Measurements from ENCODE around the gene NEK8.

NEK8 gene

DNA sequence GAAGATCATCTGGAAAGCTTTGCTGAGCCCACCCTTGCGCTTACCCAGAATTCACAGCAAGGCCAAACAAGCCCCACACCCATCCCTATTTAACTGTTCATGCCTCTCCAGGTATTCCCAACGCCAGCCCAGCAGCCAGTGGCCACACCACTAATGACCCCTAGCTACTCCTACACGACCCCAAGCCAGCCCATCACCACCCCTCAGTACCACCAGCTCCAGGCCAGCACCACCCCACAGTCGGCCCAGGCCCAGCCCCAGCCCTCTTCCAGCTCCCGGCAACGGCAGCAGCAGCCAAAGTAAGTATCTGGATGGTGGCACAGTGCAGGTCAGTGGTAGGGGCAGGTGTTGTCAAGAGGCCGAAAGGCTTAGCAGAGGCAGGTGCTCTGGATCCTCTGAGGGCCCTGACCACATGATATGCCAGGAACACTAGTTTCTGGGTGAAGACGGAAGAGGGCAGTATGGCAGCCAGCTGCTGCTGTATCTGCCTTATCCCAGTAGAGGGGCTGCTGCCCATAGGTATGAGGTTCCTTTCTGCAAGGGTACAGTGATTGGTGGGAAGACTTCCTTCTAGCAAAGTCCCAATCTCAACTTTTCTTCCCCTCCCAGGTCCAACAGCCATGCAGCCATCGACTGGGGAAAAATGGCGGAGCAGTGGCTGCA lies 27.6 kb upstream of the NEK8 start:
- peaks cover 19 to 20% of the 10 kb centered on the region in 2 donors for H3K4me1 ChIP-seq (ENCODE audit: control insufficient read depth in 2 of 2, insufficient read depth in 2 of 2, low read length in 2 of 2)
- no peak overlapping the region for H3K4me3 ChIP-seq (ENCODE audit: low read length in 2 of 2)
- peaks cover 69 to 82% of the 10 kb centered on the region in 2 donors for H3K36me3 ChIP-seq (ENCODE audit: control insufficient read depth in 2 of 2, insufficient read depth in 2 of 2, low read length in 2 of 2)
- no peaks in the 10 kb centered on the region for H3K9me3 ChIP-seq (ENCODE audit: control insufficient read depth in 2 of 2, low read length in 2 of 2)
- H3K9ac ChIP-seq (ENCODE audit: low read depth in 1 of 2, low read length in 2 of 2) = no peak overlapping the region
- H3K27ac ChIP-seq (ENCODE audit: low read depth in 2 of 2, low read length in 2 of 2) = no peak overlapping the region
- no peaks in the 10 kb centered on the region for H3K27me3 ChIP-seq (ENCODE audit: control insufficient read depth in 2 of 2, insufficient read depth in 2 of 2, low read length in 2 of 2)

DNA sequence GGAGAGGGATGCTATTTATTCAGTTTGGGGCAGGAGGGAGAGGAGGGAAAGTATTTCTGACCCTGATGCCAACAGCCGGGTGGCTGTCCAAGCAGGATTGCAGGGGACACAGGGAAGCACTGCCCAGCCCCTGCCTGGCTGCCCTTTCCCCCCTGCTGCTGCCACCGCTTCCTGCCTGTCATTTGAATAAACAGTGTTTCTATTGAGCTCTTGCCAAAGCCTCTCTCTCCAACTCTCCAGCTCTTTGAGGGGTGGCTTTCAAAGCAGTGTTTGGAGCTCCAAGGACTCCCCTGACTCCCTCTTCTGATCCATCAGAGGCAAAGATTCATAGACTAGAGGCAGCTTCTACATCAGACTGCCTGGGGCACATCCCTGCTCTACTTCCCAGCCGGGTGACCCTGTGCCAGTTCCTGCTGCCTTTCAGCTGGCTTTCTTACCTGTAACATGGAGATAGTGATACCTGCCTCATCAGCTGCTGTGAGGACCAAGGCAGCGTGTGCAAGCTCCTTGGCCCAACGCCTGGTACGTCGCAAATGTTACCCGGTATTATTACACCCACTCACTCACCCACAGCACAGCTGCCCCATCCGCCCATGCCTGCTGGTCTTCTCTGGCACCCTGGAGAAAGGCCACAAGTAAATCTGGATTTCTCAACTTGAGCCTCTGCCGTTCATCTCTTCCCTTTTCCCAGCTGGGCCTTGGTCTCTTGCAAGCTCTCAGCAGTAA lies 26.4 kb upstream of the NEK8 start:
- H3K4me1 ChIP-seq (ENCODE audit: control insufficient read depth in 2 of 2, insufficient read depth in 2 of 2, low read length in 2 of 2) = peaks cover 18 to 20% of the 10 kb centered on the region in 2 donors
- peaks cover 60 to 73% of the 10 kb centered on the region in 2 donors for H3K36me3 ChIP-seq (ENCODE audit: control insufficient read depth in 2 of 2, insufficient read depth in 2 of 2, low read length in 2 of 2)
- H3K27me3 ChIP-seq (ENCODE audit: control insufficient read depth in 2 of 2, insufficient read depth in 2 of 2, low read length in 2 of 2) = no peaks in the 10 kb centered on the region
- H3K27ac ChIP-seq (ENCODE audit: low read depth in 2 of 2, low read length in 2 of 2) = no peak overlapping the region
- H3K9me3 ChIP-seq (ENCODE audit: control insufficient read depth in 2 of 2, low read length in 2 of 2) = no peaks in the 10 kb centered on the region
- H3K9ac ChIP-seq (ENCODE audit: low read depth in 1 of 2, low read length in 2 of 2) = no peak overlapping the region
- no peak overlapping the region for H3K4me3 ChIP-seq (ENCODE audit: low read length in 2 of 2)

DNA sequence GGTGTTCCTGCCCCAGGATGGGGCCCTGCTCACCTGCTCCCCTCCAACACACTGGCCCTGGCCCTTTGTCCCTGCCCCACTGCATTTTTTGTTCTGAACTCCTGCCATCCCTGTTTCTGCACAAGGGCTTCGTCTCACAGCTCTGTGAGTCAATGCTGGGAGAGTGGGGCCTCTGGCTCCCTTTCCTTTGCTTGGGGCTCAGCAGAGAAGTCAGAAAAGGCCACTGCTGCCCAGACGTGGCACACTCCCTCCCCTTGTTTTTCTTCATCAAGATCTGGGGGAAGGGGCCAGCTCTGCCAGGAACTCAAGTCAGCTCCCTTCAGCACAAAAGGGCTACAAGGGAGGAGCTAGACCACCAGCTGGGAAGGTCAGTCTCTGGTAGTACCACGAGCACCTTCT lies 25.8 kb upstream of the NEK8 start:
- no peak overlapping the region for H3K27ac ChIP-seq (ENCODE audit: low read depth in 2 of 2, low read length in 2 of 2)
- no peaks in the 10 kb centered on the region for H3K27me3 ChIP-seq (ENCODE audit: control insufficient read depth in 2 of 2, insufficient read depth in 2 of 2, low read length in 2 of 2)
- no peak overlapping the region for H3K9ac ChIP-seq (ENCODE audit: low read depth in 1 of 2, low read length in 2 of 2)
- H3K4me3 ChIP-seq (ENCODE audit: low read length in 2 of 2) = no peak overlapping the region
- H3K4me1 ChIP-seq (ENCODE audit: control insufficient read depth in 2 of 2, insufficient read depth in 2 of 2, low read length in 2 of 2) = peaks cover 13 to 15% of the 10 kb centered on the region in 2 donors
- peaks cover 55 to 67% of the 10 kb centered on the region in 2 donors for H3K36me3 ChIP-seq (ENCODE audit: control insufficient read depth in 2 of 2, insufficient read depth in 2 of 2, low read length in 2 of 2)
- H3K9me3 ChIP-seq (ENCODE audit: control insufficient read depth in 2 of 2, low read length in 2 of 2) = no peaks in the 10 kb centered on the region

DNA sequence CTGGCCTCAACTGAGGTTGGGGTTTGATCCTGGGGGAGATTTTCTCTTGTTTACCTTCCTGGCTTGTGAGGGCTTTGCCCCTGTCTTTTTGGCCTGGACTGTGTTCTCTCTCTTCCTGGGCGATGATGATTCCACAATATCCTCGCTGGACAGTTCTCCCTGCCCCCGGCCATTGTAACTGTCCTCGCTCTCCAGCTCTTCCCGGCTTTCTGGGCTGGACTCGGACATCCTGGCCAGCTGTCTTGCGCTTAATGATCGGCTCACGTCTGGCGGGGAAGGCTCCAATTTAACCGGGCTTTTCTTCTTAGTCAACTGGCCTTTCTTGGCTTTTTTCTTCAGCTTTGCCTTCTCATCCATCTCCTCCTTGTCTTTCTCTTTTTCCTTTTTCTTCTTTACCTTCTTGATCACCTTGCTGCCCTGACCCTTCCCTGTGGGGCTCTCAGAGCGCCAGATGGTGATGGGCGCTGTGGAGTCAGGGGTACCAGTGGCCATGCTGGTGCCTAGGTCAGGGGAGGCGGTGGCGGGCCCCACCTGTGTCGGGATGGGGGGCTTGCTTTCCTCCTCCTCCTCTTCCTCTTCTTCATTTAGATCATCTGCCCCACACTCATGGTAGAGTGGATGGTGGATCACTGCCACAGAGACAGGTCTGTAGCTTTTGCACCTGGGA lies 24.9 kb upstream of the NEK8 start:
- Histone ChIP-seq H3K4me3 (ENCODE audit: low read length in 2 of 2) (no peak overlapping the region), H3K27ac (ENCODE audit: low read depth in 2 of 2, low read length in 2 of 2) (no peak overlapping the region), H3K27me3 (ENCODE audit: control insufficient read depth in 2 of 2, insufficient read depth in 2 of 2, low read length in 2 of 2) (no peaks in the 10 kb centered on the region), H3K9me3 (ENCODE audit: control insufficient read depth in 2 of 2, low read length in 2 of 2) (no peaks in the 10 kb centered on the region), H3K4me1 (ENCODE audit: control insufficient read depth in 2 of 2, insufficient read depth in 2 of 2, low read length in 2 of 2) (peaks cover 6 to 8% of the 10 kb centered on the region in 2 donors), H3K9ac (ENCODE audit: low read depth in 1 of 2, low read length in 2 of 2) (no peak overlapping the region), H3K36me3 (ENCODE audit: control insufficient read depth in 2 of 2, insufficient read depth in 2 of 2, low read length in 2 of 2) (peaks cover 46 to 58% of the 10 kb centered on the region in 2 donors)

DNA sequence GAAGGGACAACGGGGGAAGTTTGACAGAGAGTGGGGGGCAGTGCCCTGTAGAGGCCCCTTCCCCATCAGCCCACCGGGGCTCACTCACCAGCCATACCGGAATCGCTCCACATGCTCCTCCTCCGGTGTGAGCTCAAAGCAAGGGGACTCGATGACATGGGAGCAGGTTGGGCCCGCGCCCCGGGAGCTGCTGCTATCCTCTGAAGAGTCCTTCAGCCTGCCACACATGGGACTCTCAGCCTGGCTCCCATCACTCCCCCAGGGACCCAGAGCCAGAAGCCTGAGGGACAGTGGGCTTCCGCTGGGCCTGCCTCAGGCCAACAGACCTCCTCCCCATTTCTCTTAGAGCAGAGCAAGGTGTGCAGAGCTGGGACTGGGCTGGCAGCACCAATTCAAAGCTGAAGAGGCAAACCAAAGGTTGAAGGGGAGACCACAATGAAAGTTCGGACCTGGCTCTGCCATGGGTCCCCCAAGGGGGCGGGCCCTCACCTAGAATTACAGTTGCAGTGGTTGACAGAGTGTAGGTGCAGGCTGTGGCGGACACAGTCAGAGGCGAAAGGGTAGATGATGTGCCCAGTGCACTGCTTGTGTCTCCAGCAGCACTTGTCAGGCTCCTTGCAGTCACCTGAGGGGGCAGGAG lies 24.2 kb upstream of the NEK8 start:
- Histone ChIP-seq H3K36me3 (ENCODE audit: control insufficient read depth in 2 of 2, insufficient read depth in 2 of 2, low read length in 2 of 2) (peaks cover 40 to 52% of the 10 kb centered on the region in 2 donors), H3K9ac (ENCODE audit: low read depth in 1 of 2, low read length in 2 of 2) (no peak overlapping the region), H3K27me3 (ENCODE audit: control insufficient read depth in 2 of 2, insufficient read depth in 2 of 2, low read length in 2 of 2) (no peaks in the 10 kb centered on the region), H3K4me1 (ENCODE audit: control insufficient read depth in 2 of 2, insufficient read depth in 2 of 2, low read length in 2 of 2) (peaks cover 1 to 4% of the 10 kb centered on the region in 2 donors), H3K4me3 (ENCODE audit: low read length in 2 of 2) (no peak overlapping the region), H3K27ac (ENCODE audit: low read depth in 2 of 2, low read length in 2 of 2) (no peak overlapping the region), H3K9me3 (ENCODE audit: control insufficient read depth in 2 of 2, low read length in 2 of 2) (no peaks in the 10 kb centered on the region)

DNA sequence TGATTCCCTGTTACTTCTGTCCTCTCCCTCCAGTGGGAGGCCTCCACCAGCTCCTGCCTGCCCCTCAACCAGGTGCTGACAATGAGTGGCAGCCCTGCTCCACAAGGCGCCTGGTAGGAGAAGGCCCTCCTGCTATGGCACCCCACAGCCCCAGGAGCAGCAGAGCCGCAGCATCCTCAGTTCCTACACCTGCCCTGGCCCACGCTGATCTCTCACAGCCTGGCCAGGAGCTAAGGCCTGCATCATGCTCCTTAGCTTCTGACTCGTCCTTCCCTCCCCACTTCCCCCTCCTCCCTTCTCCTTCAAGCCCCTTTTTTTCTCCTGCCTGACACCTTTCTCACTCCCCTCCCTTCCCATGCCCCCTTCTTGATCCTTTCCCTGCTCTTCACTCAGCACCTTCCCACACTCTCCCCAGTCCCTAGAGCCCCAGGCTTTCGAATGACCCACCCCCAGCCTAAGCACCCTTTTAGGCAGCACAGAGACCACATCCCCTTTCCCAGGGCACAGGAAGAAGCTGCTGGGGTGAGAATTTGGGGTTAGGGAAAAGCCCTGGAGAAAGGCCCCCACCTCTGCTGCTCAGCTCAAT lies 23.4 kb upstream of the NEK8 start:
- Histone ChIP-seq H3K27ac (ENCODE audit: low read depth in 2 of 2, low read length in 2 of 2) (no peak overlapping the region), H3K36me3 (ENCODE audit: control insufficient read depth in 2 of 2, insufficient read depth in 2 of 2, low read length in 2 of 2) (peaks cover 32 to 43% of the 10 kb centered on the region in 2 donors), H3K27me3 (ENCODE audit: control insufficient read depth in 2 of 2, insufficient read depth in 2 of 2, low read length in 2 of 2) (no peaks in the 10 kb centered on the region), H3K9me3 (ENCODE audit: control insufficient read depth in 2 of 2, low read length in 2 of 2) (no peaks in the 10 kb centered on the region), H3K4me3 (ENCODE audit: low read length in 2 of 2) (no peak overlapping the region), H3K4me1 (ENCODE audit: control insufficient read depth in 2 of 2, insufficient read depth in 2 of 2, low read length in 2 of 2) (peaks cover 5 to 8% of the 10 kb centered on the region in 2 donors), H3K9ac (ENCODE audit: low read depth in 1 of 2, low read length in 2 of 2) (no peak overlapping the region)

DNA sequence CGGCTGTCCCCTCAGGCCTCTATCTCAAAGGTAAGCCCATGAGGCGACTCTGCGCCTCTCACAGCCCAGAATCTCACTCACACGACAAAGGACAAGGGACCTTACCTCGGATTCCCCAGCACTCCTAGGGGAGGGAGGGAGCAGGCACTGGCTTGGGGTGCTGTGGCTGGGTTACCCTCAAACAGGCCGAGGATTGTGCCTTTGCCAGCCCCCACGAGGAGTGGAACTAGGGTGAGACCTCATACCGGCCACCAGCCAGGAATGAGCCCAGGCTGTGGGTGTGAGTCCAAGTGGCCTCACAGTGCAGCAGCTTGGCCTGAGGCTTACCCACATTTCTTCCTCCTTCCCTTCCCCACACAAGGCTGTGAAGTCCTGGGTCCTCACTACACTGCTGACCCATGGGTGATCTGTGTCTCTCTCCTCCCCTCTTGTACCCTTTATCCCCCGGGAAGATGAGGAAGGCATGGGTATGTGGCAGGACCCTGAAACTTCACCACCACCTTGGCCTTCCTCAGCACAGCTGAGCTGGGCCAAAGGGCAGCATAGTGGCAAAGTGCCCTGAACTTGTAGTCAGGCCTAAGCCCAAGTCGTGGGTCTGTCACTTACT lies 22.8 kb upstream of the NEK8 start:
- Histone ChIP-seq H3K27me3 (ENCODE audit: control insufficient read depth in 2 of 2, insufficient read depth in 2 of 2, low read length in 2 of 2) (no peaks in the 10 kb centered on the region), H3K27ac (ENCODE audit: low read depth in 2 of 2, low read length in 2 of 2) (no peak overlapping the region), H3K4me3 (ENCODE audit: low read length in 2 of 2) (no peak overlapping the region), H3K4me1 (ENCODE audit: control insufficient read depth in 2 of 2, insufficient read depth in 2 of 2, low read length in 2 of 2) (peaks cover 9 to 12% of the 10 kb centered on the region in 2 donors), H3K9ac (ENCODE audit: low read depth in 1 of 2, low read length in 2 of 2) (no peak overlapping the region), H3K36me3 (ENCODE audit: control insufficient read depth in 2 of 2, insufficient read depth in 2 of 2, low read length in 2 of 2) (peaks cover 25 to 37% of the 10 kb centered on the region in 2 donors), H3K9me3 (ENCODE audit: control insufficient read depth in 2 of 2, low read length in 2 of 2) (no peaks in the 10 kb centered on the region)

DNA sequence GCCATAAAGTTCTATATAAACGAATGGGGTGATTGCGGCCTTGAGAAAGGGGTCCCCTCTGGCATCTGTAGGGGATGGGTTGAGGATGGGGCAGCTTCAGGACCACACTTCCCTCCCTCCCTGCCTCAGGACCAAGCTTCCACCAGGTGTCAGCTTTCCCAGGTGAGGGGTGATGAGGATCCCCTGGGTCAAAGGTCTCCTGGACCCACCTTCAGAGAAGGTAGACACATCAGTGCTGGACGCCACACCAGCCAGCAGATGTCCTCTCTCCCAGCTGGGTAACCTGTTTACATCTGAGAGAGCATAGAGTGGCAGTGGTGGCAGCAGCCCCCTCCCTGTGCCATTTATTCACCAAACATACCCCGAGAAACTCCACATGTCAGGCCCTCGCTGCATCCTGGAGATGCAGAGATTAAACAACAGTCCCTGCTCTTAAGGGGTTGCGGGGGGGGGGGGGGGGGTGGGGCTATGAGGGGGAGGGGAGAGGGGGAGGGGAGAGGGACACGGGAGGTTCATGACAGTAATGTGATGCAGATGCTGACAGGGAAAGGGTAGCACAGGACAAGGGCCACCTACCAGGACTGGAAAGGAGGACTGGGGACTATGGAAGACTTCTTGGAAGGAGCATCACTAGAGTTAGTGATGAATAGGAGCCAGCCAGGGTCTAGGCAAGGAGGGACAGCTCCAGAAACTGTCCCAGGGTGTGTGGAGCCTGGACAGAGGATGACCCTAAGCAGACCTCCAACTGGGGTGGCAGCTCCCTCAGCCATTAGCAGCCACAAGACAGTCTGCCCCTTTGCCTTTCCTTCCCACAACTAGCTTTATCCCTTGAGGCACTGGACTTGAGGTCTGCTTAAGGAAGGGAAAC lies 21.9 kb upstream of the NEK8 start:
- H3K27me3 ChIP-seq (ENCODE audit: control insufficient read depth in 2 of 2, insufficient read depth in 2 of 2, low read length in 2 of 2) = no peaks in the 10 kb centered on the region
- no peak overlapping the region for H3K4me3 ChIP-seq (ENCODE audit: low read length in 2 of 2)
- no peak overlapping the region for H3K9ac ChIP-seq (ENCODE audit: low read depth in 1 of 2, low read length in 2 of 2)
- H3K4me1 ChIP-seq (ENCODE audit: control insufficient read depth in 2 of 2, insufficient read depth in 2 of 2, low read length in 2 of 2) = peaks cover 12 to 15% of the 10 kb centered on the region in 2 donors
- H3K36me3 ChIP-seq (ENCODE audit: control insufficient read depth in 2 of 2, insufficient read depth in 2 of 2, low read length in 2 of 2) = peaks cover 17 to 28% of the 10 kb centered on the region in 2 donors
- no peak overlapping the region for H3K27ac ChIP-seq (ENCODE audit: low read depth in 2 of 2, low read length in 2 of 2)
- no peaks in the 10 kb centered on the region for H3K9me3 ChIP-seq (ENCODE audit: control insufficient read depth in 2 of 2, low read length in 2 of 2)

DNA sequence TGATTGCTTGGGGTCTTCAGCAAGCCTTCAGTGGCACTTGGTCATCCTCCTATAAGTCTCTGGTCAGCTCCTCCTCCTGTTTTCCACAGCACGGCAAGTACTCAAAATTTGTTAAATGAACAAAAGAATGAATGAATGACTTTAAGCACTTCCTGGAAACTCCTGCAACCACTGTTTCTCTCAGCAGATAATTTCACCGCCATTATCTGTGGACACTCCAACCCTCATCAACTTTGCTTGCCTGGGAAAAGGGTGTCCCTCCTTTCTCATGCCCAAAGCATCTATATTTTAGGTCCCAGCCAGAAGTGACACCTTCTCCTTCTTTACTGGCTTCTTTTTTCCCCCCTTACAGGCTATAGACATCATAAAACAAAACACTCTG lies 21.3 kb upstream of the NEK8 start:
- Histone ChIP-seq H3K36me3 (ENCODE audit: control insufficient read depth in 2 of 2, insufficient read depth in 2 of 2, low read length in 2 of 2) (peaks cover 10 to 22% of the 10 kb centered on the region in 2 donors), H3K4me3 (ENCODE audit: low read length in 2 of 2) (no peak overlapping the region), H3K4me1 (ENCODE audit: control insufficient read depth in 2 of 2, insufficient read depth in 2 of 2, low read length in 2 of 2) (peaks cover 16 to 17% of the 10 kb centered on the region in 2 donors), H3K9ac (ENCODE audit: low read depth in 1 of 2, low read length in 2 of 2) (no peak overlapping the region), H3K9me3 (ENCODE audit: control insufficient read depth in 2 of 2, low read length in 2 of 2) (no peaks in the 10 kb centered on the region), H3K27ac (ENCODE audit: low read depth in 2 of 2, low read length in 2 of 2) (no peak overlapping the region), H3K27me3 (ENCODE audit: control insufficient read depth in 2 of 2, insufficient read depth in 2 of 2, low read length in 2 of 2) (no peaks in the 10 kb centered on the region)

Data from mucosa of rectum (tissue), 2 donors.